Stimulated activated naive CD8-positive, alpha-beta T cell treated with anti-CD3 and anti-CD28 coated beads, Interleukin-15, Interleukin-2, amounts not matched to agents 100 U/mL and 50 U/mL, for 24 hours (primary cell): ENCODE data around the gene DSCAML1.
"Not testable (repeated sequence)": the region's sequence is repeated elsewhere in the genome, so short reads cannot be mapped to it uniquely, and the experiment has no call there.

Source experiments
- ATAC-seq: fragments of 150-1000 bp; cut with Tn5 transposase; one replicate; pipeline ENCODE4 v1.10.0; 2021
- DNase-seq: peaks from one replicate; pipeline ENCODE4 v3.0.0; 2021

DSCAML1 gene

GRCh38 chr11:117421476-117421875, 375.5 kb downstream of the DSCAML1 start:
- DNase-seq (no peak), ATAC-seq (no peak)

- DNase-seq (no peak), ATAC-seq (no peak)
These were observed 376.0 kb downstream of the DSCAML1 start for GRCh38 chr11:117421041-117421440.

GRCh38 chr11:117420598-117420997, 376.4 kb downstream of the DSCAML1 start:
- DNase-seq = no peak
- no peak for ATAC-seq

GRCh38 chr11:117420143-117420485, 376.9 kb downstream of the DSCAML1 start:
- DNase-seq (no peak), ATAC-seq (no peak)

GRCh38 chr11:117419482-117420142, 377.4 kb downstream of the DSCAML1 start:
- ATAC-seq (no peak), DNase-seq (no peak)

- DNase-seq (no peak), ATAC-seq (no peak)
These were observed 378.1 kb downstream of the DSCAML1 start for GRCh38 chr11:117418737-117419481.

GRCh38 chr11:117417856-117418255, 379.2 kb downstream of the DSCAML1 start:
- ATAC-seq (no peak), DNase-seq (no peak)

GRCh38 chr11:117417342-117417741, 379.7 kb downstream of the DSCAML1 start:
- ATAC-seq = no peak
- no peak for DNase-seq

- ATAC-seq (no peak), DNase-seq (no peak)
These were observed 381.6 kb downstream of the DSCAML1 start for GRCh38 chr11:117415358-117415896.

GRCh38 chr11:117414724-117415123, 382.3 kb downstream of the DSCAML1 start:
- DNase-seq (no peak), ATAC-seq (no peak)

GRCh38 chr11:117413616-117414015, 383.4 kb downstream of the DSCAML1 start:
- ATAC-seq = no peak
- DNase-seq = no peak

- no peak for ATAC-seq
- DNase-seq = no peak
These were observed 384.3 kb downstream of the DSCAML1 start for GRCh38 chr11:117412653-117413275.

- no peak for DNase-seq
- no peak for ATAC-seq
These were observed 384.8 kb downstream of the DSCAML1 start for GRCh38 chr11:117412176-117412575.

GRCh38 chr11:117411736-117412135, 385.3 kb downstream of the DSCAML1 start:
- ATAC-seq (no peak), DNase-seq (no peak)

GRCh38 chr11:117410861-117411710, 385.9 kb downstream of the DSCAML1 start:
- no peak for DNase-seq
- ATAC-seq = no peak

- no peak for DNase-seq
- no peak for ATAC-seq
These were observed 386.8 kb downstream of the DSCAML1 start for GRCh38 chr11:117410238-117410637.

- DNase-seq (no peak), ATAC-seq (no peak)
These were observed 387.5 kb downstream of the DSCAML1 start for GRCh38 chr11:117409511-117409910.

GRCh38 chr11:117408356-117408755, 388.7 kb downstream of the DSCAML1 start:
- DNase-seq (no peak), ATAC-seq (no peak)

GRCh38 chr11:117407016-117407415, 390.0 kb downstream of the DSCAML1 start:
- ATAC-seq = no peak
- DNase-seq = no peak

GRCh38 chr11:117405898-117406297, 391.1 kb downstream of the DSCAML1 start:
- not testable (repeated sequence) for ATAC-seq, DNase-seq

GRCh38 chr11:117399100-117399840, 397.7 kb downstream of the DSCAML1 start:
- DNase-seq, ATAC-seq: not testable (repeated sequence)
